Stimulated activated CD4-positive, alpha-beta T cell treated with anti-CD3 and anti-CD28 coated beads, Interleukin-12 subunit alpha, Interleukin-12 subunit beta, amount 100 ng/mL, for 4 hours (primary cell): Measurements from ENCODE around the gene HIPK4.
"Not testable (repeated sequence)": the region's sequence is repeated elsewhere in the genome, so short reads cannot be mapped to it uniquely, and the experiment has no call there.

ENCODE experiments used
- DNase-seq: peaks from one replicate; pipeline ENCODE4 v3.0.0-alpha.2; 2020

The HIPK4 gene

DNA sequence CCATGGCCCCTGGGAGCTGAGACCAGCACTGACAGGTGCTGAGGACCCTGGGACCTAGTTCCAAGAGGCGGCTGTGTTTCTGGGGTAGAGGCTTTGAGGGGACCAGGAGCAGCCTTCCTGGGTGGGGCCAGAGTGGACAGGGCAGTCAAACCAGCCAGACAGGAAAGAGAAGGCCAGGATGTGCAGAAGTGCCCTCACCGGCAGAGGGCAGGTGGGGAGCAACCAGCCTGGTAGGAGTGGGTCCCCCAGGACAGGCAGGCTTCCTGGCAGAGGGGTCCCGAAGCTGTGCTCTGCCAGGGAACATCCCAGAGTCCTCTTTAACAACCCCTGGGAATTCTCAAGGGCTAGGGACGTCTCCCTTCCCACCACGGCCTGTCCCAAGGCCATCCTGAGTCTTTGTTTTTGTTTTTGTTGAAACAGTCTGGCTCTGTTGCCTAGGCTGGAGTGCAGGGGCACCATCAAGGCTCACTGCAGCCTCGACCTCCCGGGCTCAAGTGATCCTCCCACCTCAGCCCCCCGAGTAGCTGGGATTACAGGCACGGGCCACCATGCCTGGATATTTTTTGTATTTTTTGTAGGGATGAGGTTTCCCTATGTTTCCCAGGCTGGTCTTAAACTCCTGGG lies 3.0 kb upstream of the HIPK4 start:
- DNase-seq, result no peak

DNA sequence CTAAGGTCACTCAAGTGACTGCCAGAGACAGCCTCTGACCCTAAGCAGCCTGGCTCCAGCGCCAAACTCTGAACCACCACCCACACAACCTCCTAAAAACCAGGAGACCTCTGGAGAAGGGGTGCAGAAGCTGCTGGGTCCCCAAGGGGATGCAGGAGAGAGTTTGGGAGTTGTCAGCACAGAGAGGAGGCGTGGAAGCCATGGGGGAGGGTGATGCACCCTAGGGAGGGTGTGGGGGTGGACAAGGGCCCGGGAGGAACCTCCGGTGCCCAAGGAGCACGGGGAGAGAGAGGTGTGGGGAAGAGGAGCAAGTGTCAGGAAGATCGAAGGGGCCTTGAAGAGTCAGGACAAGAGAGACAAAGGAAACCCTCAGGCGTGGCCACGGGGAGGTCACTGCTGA lies 2.1 kb upstream of the HIPK4 start:
- DNase-seq, result no peak

DNA sequence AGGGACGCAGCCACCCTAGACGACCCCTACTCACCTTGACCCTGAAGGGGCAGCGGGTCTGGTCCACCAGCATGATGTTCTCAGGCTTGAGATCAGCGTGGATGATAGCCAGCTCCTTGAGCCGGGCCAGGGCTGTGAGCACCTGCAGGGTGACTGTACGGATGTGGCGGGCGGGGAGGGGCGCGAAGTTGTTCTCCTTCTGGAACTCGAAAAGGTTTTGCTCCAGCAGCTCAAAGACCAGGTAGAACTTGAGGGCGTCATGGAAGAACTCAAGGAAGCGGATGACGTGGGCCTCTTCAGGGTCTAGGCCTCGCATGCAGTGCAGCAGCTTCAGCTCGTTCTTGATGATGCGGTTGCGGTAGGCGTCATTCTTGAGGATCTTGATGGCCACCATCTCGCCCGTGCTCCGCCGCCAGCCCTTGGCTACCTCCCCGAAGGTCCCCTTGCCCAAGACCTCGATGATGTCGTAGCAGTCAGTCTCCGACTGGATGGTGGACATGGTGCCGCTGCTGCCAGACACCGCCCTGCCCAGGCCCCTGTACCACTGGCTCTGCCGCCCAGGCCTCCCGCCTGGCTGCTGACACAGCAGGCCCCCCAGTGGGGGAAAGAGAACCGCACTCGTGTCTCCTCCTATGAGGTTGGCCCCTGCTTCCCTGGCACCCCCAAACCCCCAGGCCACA lies 437 bp downstream of the HIPK4 start:
- no peak for DNase-seq

DNA sequence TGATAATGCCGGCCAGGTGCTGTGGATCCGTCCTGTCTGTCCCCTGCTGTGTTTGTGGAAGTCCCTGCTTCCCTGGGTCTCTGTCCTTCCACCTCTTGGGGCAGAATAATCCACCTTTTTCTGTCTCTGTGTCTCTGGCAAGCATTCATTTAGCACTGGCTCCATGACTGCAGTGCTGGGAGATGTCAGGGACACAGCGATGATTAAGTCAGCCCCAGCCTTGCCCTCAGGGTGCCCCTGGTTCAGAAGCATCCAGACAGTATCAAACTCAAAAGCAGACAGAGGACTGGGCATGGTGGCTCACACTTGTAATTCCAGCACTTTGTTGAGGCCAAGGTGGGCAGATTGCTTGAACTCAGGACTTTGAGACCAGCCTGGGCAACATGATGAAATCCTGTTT lies 1.5 kb downstream of the HIPK4 start:
- no peak for DNase-seq

DNA sequence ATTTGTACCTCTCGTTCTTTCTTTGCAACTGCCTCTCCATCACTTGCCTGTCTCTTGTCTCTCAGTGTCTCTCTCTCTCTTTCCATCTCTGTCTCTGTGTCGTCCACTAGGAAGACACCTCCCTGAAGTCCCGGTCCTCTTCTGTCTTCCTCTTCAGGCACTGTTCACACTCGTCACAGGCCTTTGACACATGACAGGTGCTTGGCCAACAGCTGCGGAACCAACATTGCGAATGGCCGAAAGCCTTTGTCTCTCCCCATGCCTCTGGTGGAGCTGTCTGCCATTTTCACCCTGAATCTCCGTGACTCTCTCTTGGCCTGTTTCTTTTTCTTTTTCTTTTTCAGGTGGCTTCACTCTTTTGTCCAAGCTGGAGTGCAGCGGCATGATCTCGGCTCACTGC lies 2.8 kb downstream of the HIPK4 start:
- no peak for DNase-seq

DNA sequence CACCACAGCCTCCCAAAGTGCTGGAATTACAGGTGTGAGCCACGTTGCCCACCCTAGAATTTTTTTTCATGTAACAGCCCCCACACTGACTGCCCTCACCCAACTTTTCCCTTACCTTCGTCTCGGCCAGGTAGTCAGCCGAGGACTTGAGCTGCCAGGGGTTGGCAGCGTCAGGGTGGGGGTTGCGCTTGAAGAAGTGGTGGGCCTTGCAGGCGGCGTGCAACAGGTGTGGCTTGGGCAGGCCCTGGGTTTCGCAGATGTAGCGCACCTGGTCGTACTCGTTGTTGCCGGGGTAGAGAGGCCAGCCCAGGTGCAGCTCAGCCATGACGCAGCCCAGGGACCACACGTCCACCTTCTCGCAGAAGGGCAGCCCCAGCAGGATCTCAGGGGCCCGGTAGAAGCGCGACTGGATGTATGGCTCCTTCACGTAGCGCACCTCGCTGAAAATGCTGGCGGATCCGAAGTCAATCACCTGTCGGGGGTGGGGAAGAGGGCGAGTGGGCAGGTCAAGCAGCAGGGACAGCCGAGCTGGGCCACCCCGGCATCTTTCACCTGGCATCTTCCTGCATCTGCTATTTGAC lies 6.2 kb downstream of the HIPK4 start:
- no peak for DNase-seq

DNA sequence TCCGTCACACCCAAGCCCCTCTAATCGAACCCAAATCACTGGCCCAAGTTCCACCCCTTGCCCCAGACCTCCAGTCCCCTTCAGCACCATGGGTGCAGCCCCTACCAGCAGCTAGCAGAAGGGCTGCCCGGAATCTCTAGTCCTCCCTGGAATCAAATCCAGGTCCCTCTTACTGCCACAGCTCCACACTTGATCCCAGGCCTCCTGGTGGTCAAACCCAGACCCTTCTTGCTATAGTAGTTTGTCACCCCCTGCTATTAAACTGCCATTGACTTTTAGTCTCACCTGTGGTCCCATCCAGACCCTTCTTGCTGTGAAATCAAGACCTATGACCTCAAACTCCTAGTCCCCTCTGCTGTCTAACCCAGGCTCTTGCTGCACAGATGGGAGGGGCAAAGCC lies 8.7 kb downstream of the HIPK4 start:
- DNase-seq, result no peak

DNA sequence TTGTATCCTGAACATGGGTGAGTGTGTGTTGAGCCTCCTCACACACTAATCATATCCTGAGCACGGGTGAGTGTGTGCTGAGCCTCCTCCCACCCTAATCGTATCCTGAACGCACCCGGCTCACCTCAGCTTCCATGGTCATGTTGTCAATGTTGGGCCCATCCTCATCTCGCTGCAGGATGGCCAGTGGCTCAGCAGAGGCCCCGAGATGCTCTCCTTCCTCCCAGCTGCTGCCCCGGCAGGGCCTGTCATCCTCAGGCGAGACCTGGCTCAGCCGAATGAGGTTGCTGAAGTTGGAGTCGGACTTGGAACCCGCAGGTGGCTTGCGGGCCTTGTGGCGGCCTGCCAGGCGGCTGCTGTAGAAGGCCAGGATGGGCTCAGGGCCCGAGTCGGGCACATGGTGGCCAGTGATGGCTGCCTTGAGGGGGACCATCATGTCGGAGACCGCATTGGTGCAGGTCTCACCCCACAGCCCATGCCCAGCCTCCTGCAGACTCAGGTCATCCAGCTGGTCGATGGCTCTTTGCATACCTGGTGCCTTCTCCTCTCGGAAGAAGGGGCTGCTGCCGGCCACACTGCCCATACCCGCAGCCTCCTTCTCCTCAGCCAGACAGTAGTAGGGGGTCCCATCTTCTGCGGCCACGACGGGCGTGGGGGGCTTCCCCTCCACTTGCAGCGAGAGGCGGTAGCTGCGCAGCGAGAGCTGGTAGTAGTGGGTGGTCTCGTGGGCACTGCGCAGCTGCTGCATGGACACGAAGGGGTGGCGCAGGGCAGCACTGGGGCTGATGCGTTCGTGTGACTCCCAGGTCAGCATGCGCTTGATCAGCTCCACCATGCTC lies 9.6 kb downstream of the HIPK4 start:
- no peak for DNase-seq

DNA sequence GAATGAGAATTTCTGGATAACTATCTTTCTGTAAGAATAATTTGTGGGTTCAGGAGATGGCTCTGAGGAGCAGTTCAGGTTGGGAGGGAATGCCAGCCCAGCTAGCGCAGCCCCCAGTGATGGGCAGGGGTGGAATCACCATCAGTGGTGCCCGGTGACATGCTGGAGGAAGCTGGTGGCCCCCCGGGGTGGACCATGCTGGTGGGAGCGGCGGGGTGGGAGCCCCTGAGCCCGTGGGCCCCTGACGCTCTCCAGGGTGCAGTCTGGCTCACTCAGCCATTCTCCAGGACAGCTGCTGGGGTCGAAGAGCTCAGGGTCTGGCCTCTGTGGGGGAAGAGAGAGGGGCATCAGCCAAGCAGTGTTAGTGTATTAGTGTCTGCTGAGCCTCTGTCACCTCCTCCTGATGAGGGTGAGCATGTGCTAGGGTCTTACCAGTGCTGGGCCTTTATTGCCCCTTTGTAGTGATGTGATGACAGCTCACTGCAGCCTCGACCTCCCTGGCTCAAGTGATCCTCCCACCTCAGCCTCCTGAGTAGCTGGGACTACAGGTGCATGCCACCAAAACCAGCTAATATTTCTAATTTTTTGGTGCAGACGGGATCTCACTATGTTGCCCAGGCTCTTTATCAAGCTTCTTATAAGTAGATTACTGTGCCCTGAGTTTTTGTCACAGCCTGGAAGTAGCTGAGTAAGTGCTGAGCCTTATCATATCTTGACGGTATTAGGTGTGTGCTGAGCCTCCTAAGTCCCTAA lies 10.4 kb downstream of the HIPK4 start:
- DNase-seq, result no peak

DNA sequence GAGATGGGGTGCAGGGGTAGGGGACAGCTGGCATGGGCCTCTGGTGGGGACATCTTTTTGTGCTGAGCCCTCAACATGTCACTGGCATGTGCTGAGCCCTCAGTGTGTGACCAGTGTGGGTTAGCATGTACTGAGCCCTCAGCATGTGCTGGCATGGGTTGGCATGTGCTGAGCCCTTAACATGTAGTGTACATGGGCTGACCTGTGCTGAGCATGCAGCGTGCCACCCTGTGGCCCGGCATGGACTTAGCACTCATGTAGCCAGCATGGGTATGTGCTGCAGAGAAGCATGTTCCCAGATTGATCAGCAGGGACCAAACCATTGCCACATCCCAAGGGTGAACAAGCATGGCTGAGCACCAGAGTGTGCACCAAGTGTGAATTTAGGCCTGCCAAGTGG lies 11.5 kb downstream of the HIPK4 start:
- DNase-seq, result no peak

DNA sequence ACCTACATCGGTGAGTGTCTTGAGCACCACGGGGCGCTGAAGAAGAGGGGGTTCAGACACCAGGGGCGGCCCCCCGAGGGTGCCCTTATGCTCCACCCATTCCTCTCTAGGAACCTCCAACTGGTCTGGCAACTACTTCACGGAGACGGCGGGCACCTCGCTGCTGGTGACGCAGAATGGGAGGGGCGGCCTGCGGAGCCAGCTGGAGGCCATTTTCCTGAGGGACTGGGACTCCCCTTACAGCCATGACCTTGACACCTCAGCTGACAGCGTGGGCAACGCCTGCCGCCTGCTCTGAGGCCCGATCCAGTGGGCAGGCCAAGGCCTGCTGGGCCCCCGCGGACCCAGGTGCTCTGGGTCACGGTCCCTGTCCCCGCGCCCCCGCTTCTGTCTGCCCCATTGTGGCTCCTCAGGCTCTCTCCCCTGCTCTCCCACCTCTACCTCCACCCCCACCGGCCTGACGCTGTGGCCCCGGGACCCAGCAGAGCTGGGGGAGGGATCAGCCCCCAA lies 12.1 kb downstream of the HIPK4 start:
- DNase-seq, result no peak

DNA sequence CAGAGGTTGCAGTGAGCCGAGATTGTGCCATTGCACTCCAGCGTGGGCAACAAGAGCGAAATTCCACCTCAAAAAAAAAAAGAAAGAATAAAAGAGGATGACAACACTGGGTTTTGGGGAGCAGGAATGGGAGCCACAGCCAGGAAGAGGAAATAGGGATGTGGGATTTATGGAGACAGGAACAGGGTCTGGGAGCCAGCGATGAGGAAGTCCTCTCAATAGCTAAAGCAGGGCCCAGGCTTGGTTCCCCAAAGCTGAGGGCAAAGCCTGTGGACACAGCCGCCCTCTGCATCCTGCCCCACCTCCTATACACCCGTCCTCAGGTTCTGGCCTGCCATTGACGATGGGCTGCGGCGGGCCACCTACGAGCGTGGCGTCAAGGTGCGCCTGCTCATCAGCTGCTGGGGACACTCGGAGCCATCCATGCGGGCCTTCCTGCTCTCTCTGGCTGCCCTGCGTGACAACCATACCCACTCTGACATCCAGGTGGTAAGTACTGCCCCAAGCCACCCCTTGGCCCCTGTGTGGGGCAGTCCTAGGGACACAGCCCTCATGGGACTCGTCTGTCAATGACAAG lies 13.6 kb downstream of the HIPK4 start:
- no peak for DNase-seq

DNA sequence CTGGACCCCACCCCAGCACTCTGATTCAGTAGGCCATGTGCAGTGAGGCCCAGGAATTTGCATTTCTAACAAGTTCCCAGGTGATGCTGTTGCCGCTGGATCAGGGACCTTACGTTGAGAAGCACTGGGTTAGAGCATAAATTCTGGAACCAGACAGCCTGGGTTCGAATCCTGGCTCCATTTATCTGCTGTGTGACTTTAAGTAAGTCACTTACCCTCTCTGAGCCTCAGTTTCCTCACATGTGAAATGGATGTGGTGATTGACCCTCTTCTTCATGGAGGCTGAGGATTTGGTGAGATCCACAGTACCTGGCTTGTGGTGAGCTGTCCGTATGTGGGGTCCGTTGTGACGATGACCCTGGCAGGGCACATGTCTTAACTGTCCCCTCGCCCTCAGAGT lies 15.9 kb downstream of the HIPK4 start:
- DNase-seq, result no peak

DNA sequence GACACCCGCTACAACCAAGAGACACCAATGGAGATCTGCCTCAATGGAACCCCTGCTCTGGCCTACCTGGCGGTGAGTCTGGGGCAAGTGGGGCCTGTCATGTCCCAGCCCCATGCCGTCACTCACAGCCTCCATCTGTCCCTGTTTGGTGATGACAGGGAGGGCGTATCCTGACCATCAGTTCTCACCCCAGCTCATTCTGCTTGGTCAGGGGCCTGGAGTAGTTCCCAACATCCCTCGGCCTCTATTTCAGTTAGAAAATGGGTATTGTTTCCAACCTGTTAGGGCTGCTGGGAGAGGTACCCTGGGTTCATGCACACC lies 18.2 kb downstream of the HIPK4 start:
- no peak for DNase-seq

DNA sequence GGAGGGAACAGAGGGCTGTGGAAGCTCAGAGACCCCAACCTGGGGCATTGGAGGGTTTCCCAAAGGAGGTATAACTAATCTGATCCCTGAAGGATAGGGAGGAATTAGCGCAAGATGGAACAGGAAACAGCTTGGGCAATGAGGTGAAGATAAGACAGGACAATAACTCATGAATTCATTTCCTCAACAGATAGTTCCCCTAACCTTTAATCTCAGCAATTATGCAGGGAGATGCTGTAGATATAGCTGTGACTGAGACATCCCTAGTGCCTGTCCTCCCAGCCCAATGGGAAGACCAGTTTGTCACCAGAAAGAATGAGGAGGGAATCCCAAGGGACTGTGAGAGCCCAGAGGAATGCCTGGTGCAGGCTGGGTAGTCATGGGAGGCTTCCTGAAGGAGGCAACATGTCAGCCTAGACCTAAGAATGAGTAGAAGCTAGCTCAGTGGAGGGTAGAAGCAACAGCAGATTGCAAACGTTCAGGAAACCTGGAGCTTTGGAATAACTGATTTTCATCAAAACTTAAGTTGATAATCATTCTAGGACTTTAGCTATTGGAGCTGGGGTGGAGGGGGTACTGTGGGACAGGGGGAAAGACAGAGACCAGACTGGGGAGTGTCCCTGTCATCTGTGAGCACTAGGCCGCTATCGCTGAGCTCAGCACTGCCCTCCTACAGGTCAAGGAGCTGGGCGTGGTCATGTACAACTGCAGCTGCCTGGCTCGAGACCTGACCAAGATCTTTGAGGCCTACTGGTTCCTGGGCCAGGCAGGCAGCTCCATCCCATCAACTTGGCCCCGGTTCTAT lies 18.8 kb downstream of the HIPK4 start:
- DNase-seq, result no peak

DNA sequence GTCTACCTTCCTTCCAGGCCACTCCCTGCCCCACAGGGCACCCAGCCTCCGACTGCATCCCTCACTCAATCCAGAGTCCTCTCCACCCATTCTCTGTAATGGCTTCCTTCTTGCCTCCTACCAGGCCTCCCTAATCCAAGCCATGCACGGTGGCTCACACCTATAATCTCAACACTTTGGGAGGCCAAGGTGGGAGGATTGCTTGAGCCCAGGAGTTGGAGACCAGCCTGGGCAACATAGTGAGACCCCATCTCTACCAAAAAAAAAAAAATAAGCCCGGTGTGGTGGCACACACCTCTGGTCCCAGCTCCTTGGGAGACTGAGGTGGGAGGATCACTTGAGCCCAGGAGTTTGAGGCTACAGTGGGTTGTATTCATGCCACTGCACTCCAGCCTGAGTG lies 19.7 kb downstream of the HIPK4 start:
- not testable (repeated sequence) for DNase-seq

DNA sequence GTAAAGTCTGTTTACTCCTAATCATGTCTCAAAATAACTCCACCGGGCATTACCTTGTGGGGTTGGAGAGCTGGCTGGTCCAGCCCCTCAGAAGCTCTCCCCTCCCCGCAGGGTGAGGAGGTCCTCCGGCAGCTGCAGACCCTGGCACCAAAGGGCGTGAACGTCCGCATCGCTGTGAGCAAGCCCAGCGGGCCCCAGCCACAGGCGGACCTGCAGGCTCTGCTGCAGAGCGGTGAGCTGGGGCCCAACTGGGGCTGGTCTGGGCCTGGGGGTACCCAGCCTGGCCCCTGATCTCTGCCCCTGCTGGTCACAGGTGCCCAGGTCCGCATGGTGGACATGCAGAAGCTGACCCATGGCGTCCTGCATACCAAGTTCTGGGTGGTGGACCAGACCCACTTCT lies 20.2 kb downstream of the HIPK4 start:
- no peak for DNase-seq

DNA sequence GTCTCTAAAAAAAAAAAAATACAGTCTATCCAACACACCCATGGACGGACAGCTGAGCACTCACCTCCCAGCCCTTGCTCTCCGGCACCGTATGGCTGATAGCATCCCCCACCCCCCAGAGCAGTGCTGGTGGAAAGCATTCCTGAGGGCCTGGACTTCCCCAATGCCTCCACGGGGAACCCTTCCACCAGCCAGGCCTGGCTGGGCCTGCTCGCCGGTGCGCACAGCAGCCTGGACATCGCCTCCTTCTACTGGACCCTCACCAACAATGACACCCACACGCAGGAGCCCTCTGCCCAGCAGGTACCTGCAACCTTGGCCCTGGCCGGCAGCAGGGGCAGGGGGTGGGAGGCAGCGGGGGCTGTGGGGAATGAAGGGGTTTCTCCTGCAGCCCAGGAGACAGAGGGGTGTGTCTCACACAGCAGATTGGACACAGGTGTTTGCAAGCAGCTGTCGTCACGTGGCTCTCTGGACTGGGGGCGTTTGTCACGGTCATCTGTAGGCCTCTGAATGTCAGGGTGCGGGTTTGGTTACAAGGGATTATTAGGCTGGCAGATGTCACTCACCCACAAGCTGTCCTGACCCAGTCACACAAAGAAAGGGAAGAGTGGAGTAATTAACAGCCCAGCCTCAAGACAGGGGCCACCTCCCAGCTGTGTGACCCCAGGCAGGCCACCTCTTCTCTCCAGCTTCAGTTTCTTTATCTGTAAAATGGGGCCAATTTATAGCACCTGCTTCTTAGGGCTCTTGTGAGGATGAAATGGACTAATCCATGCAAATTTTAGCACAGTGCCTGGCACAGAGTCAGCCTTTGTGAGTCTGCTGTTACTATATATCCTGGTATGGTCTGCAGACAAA lies 22.2 kb downstream of the HIPK4 start:
- no peak for DNase-seq

DNA sequence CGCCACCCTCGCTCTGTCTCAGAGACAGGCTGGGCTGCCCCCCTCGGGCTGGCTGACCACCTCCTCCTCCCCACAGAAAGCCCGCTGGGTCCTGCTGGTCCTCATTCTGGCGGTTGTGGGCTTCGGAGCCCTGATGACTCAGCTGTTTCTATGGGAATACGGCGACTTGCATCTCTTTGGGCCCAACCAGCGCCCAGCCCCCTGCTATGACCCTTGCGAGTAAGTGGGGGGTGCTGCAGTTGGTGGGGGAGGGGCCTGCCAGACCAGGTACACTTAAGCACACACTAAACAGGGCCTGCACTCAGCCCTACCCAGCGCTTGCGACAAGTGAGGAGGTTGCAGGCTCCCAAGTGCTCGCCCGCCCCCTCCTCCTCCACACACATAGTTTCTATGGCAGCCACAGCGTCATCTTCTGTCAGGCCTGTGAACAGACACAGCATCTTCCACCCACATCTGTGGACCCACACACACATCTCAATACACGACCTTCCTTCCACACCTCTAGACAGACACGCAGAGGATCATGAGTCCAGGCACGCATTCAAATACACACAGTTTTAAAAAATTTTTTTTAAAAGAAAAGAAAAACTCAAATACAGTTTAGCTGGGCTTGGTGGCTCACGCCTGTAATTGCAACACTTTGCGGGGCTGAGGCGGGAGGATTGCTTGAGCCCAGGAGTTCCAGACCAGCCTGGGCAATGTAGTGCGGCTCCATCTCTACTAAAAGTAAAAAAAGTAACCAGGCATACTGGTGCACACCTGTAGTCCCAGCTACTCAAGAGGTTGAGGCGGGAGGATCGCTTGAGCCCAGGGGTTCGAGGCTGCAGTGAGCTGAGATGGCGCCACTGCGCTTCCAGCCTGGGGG lies 23.1 kb downstream of the HIPK4 start:
- DNase-seq, result no peak
